GM12878 (cell line): Measurements from ENCODE around the gene HPGD.

Source experiments
- EZH2 ChIP-seq: IDR thresholded peaks from 2 replicates; pipeline ENCODE4 v1.6.1; 2012; ENCODE audit warnings: low read depth, mild to moderate bottlenecking, control low read depth, inconsistent platforms, low read length, borderline replicate concordance; ENCODE audit not compliant: control insufficient read depth
- GATAD2B ChIP-seq: fragments of 450-650 bp; conservative IDR thresholded peaks from 2 replicates; pipeline ENCODE4 v1.6.1; 2017; ENCODE audit warnings: low read depth, mild to moderate bottlenecking, moderate library complexity
- POLR2A ChIP-seq: IDR thresholded peaks from 2 replicates; pipeline ENCODE4 v1.6.1; 2011; ENCODE audit warnings: low read depth, mild to moderate bottlenecking, low read length
- SMC3 ChIP-seq: IDR thresholded peaks from 2 replicates; pipeline ENCODE4 v1.6.1; 2011; ENCODE audit warnings: low read length, improper control_type of control experiment, borderline replicate concordance
- SPI1 ChIP-seq: IDR thresholded peaks from 2 replicates; pipeline ENCODE4 v1.6.1; 2011; ENCODE audit warnings: low read depth, mild to moderate bottlenecking, low read length, moderate library complexity, borderline replicate concordance; ENCODE audit not compliant: insufficient read depth
- ZNF24 ChIP-seq: fragments of 450-650 bp; IDR thresholded peaks from 2 replicates; pipeline ENCODE4 v1.6.1; 2017; ENCODE audit warnings: antibody characterized with exemption, mild to moderate bottlenecking
- TF ChIP-seq, protein P1 (sequence below), 3 experiments: IDR thresholded peaks in 2 of 3; conservative IDR thresholded peaks in 1 of 3; 2 replicates each; pipeline ENCODE4 v1.5.1; 2011; ENCODE audit warnings: low read depth in 3 of 3, low read length in 3 of 3, mild to moderate bottlenecking in 3 of 3, control low read depth in 2 of 3, moderate library complexity in 2 of 3, inconsistent platforms in 1 of 3, mixed read lengths in 1 of 3; ENCODE audit not compliant: control insufficient read depth in 2 of 3, insufficient read depth in 1 of 3; ENCODE audit errors: extremely low read depth in 1 of 3
- TF ChIP-seq, protein P2 (sequence below): IDR thresholded peaks from 2 replicates; pipeline ENCODE4 v1.6.1; 2011; ENCODE audit warnings: low read depth, low read length, improper control_type of control experiment, borderline replicate concordance

DNA sequence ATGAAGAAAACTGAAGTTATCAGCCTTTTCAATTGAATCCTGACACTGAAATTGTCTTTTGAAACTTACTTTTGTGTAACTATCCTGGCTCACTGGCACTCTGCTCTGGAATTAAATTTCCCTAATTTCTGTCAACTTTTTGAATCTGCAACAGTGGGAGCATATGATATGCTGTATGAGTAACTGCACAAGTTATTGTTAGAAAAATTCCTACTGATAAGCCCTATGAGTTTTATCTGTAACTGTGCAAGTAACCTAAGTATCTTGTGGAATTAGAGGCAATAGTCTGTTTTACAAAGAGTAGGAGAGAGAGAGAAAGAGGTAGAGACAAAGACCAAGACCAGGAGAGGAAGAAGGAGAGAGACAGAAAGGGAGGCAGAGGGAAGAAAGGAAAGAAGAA is 9.2 kb upstream of the HPGD start:
- TF ChIP-seq GATAD2B, result no peak
- TF ChIP-seq POLR2A, result no peak
- TF ChIP-seq, protein P1, sequence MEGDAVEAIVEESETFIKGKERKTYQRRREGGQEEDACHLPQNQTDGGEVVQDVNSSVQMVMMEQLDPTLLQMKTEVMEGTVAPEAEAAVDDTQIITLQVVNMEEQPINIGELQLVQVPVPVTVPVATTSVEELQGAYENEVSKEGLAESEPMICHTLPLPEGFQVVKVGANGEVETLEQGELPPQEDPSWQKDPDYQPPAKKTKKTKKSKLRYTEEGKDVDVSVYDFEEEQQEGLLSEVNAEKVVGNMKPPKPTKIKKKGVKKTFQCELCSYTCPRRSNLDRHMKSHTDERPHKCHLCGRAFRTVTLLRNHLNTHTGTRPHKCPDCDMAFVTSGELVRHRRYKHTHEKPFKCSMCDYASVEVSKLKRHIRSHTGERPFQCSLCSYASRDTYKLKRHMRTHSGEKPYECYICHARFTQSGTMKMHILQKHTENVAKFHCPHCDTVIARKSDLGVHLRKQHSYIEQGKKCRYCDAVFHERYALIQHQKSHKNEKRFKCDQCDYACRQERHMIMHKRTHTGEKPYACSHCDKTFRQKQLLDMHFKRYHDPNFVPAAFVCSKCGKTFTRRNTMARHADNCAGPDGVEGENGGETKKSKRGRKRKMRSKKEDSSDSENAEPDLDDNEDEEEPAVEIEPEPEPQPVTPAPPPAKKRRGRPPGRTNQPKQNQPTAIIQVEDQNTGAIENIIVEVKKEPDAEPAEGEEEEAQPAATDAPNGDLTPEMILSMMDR (IDR thresholded peaks at IDR 0.05 in 2 of 3, conservative IDR thresholded peaks at IDR 0.05 in 1 of 3; ENCODE audit: control insufficient read depth in 2 of 3, extremely low read depth in 1 of 3, insufficient read depth in 1 of 3, low read depth in 3 of 3, low read length in 3 of 3), result no peak
- TF ChIP-seq ZNF24, result no peak
- TF ChIP-seq SMC3, result no peak
- TF ChIP-seq EZH2, result no peak
- TF ChIP-seq SPI1, result no peak
- TF ChIP-seq, protein P2, sequence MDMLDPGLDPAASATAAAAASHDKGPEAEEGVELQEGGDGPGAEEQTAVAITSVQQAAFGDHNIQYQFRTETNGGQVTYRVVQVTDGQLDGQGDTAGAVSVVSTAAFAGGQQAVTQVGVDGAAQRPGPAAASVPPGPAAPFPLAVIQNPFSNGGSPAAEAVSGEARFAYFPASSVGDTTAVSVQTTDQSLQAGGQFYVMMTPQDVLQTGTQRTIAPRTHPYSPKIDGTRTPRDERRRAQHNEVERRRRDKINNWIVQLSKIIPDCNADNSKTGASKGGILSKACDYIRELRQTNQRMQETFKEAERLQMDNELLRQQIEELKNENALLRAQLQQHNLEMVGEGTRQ, result no peak
